ENCODE results near the gene FBXW7.

FBXW7 gene

DNA sequence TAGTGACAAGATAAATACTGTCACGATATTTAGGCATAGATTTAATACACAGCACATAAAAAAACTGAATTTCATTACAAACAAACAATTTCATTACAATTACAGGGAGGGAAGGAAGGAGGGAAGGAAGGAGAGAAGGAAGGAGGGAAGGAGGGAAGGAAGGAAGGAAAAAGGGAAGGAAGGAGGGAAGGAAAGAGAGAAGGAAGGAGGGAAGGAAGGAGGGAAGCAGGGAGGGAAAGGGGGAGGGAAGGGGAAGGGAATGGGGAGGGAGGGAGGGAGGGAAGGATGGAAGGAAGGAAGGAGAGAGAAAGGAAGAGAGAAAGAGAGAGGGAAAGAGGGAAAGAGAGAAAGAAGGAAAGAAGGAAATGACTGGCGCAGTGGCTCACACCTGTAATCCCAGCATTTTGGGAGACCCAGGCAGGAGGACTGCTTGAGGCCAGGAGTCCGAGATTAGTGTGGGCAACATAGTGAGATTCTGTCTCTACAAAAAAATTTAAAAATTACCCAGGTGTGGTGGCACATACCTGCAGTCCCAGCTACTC, 64.6 kb downstream of the FBXW7 start:
- DNase-seq (ENCODE audit: low spot score), result no peak

DNA sequence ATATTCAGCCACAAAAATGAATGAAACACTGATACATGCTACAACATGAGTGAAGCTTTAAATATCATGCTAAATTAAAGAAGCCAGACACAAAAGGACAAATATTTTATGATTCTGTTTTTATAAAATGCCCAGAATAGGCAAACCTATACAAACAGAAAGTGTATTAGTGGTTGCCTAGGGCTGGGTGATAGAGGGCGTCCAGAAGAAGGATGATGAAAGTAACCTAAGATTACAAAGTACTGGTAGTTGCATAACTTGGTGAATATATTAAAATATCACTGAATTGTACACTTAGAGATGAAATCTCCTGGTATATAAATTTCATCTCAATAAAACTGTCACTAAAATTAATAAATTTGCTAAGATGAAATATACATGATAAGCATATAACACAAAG, 67.5 kb downstream of the FBXW7 start:
- no peak for DNase-seq (ENCODE audit: low spot score)

DNA sequence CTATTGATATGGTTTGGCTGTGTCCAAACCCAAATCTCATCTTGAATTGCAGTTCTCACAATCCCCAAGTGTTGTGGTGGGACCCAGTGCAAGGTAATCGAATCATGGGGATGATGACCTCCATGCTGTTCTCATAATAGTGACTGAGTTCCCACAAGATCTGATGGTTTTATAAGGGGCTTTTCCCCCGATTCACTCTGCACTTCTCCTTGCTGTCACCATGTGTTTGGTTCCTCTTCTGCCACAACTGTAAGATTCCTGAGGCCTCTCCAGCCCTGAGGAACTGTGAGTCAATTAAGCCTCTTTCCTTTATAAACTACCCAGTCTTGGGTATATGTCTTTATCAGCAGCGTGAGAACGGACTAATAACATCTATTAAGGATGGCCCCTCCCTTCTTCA, 68.8 kb downstream of the FBXW7 start:
- no peak for DNase-seq (ENCODE audit: low spot score)

DNA sequence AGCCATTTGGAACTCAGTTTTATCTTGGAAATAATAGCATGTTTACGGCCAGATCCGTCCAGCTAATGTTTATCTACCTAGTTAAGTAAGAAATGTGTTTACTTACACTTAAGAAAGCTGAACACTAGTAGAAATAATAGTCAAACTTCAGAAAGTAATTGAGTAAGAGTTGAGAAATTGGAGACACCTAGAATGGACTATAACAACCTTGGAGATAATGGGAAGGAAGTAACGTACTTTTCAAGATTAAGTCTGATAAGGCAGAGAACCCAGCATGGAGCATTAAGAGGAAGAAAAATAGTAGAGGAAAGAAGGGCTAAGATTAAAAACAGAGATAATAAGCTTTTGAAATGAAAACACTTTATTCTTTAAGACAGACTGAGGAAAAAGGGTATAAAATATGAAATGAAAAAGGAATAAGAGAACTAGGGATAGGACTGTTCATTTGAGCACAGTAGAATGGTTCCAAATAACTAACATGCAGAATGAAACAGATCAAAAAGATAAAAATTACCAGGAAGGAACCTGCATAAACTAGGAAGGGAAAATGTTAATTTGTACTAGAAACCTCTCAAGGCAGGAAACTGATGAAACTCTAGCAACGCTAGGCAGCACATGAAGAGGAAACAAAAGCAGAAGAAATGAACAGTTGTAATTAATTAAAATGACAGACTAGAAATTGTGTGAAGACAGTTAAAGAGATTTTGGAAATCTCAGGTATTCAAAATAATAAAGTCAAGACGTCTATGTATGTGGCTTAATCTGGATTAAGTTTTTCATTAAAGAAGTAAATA, 71.7 kb downstream of the FBXW7 start:
- DNase-seq (ENCODE audit: low spot score), result no peak

DNA sequence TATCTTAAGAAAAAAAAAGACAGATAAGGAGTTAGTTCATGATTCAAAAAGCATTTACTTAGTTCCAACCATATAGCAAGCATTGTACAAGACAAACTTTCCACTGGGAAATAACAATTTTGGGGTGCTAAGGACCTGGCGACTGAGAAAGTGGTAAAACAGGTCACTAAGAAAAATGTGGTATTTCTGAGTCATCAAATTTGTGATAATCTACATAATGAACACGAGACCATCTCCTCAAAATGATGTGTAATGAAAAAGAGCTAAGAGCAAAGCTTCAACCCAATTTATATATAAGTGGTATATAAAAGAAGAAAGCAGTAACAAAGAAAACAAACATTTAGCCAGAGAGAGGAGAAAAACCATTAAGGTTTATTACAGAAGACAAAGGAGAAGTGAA, 72.3 kb downstream of the FBXW7 start:
- DNase-seq (ENCODE audit: low spot score), result no peak

DNA sequence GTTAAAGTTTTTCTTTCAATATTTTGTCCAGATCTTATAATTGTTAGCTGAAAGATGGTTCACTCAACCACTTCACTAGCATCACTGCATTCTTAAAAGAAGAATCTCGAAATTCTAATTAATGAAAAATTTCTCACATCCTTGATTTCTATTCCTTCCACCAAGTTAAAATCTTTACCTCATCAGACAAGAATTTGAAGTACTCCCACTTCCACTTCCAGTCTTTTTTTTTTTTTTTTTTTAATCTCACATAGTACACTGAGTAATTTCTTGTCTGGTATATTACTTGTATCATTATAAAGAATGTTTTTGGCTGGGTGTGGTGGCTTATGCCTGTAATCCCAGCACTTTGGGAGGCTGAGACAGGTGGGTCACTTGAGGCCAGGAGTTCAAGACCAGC, 73.2 kb downstream of the FBXW7 start:
- no peak for DNase-seq (ENCODE audit: low spot score)

DNA sequence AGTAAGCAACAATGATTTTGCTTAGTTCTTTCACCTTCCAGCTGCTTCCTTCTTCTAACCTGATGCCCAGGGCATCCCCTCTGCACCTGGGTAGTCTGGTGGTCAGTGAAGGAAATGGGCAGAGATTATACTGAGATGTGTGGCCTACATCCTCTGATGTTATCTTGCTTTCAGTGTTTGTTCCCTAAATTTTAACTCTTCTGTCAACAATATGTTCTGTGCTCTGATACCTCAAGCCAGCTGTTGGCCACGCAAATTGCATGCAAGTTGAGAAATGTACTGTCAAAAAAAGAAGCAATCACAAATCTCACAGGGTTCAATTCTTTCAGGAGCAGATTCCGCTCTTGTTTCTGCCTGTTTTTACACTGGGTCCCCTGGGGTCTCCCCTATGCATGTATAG, 73.8 kb downstream of the FBXW7 start:
- no peak for DNase-seq (ENCODE audit: low spot score)

DNA sequence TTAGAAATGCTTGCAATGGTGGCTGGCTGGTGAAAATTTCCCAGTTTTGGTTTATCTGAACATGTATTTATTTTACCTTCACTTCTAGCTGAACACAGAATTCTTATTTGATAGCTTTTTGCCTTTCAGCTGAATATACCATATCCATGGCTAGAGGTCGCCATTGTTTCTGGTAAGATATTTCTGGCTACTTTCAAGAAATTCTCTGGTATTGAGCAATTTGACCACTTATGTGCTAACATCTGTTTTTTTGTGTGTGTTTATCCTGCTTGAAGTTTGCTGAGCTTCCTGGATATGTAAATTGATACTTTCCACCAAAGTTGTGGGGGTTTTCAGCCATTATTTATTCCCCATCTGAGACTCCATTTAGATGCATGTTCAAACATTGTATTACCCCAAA, 75.4 kb downstream of the FBXW7 start:
- DNase-seq (ENCODE audit: low spot score), result no peak

DNA sequence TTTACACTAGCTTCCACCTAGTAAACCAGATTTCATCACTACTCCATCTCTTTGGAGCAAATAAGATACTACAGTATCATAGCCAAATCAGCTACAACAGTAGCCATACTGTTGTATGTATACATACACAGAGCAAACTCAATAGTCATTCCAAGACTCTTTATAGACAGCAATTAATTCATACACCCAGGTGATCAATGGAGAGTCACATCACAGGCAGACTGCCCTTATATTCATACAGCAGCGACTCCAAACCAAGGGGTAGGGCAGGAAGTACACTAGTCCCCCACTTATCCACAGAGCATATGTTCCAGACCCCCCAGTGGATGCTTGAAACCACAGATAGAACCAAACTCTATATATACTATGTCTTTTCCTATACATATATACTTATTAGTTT, 76.6 kb downstream of the FBXW7 start:
- DNase-seq (ENCODE audit: low spot score), result no peak

DNA sequence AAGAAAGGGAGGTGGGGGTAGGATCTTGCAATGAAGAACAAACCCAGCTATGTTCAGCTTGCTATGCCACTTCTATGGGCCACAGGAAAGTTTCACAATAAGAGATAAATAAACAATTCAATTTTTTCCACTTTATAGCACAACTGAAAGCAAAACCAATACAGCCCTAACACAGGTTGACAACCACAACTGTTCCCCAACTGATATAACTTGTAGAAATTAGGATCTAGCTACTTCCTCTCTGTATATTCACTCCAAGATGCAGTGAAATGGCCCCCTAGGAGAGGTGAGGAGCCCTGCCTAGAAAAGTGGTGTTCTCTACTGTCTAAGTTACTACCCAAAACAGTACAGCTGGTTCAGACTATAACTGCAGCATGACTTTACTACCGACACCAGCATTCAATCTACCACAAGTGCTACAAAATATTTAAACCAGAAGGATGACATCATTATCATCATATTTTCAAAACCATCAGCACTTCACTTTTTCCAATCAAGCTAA, 77.0 kb downstream of the FBXW7 start:
- DNase-seq (ENCODE audit: low spot score), result no peak

DNA sequence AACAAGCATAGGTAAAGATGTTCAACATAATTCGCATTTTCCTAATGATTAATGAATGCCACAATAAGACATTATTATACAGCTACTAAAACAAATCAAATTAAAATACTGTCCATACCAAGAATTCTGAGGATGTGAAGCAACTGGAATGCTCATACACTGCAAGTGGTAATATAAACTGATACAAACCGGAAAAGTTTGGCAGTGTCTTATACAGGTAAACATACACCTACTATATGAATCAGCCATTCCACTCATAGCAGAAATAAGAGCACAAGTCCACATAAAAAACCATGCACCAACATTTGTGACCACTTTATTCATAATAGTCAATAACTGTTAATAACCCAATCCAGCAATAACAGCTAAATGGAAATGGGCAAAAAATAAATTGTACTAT, 79.3 kb downstream of the FBXW7 start:
- DNase-seq (ENCODE audit: low spot score), result no peak

DNA sequence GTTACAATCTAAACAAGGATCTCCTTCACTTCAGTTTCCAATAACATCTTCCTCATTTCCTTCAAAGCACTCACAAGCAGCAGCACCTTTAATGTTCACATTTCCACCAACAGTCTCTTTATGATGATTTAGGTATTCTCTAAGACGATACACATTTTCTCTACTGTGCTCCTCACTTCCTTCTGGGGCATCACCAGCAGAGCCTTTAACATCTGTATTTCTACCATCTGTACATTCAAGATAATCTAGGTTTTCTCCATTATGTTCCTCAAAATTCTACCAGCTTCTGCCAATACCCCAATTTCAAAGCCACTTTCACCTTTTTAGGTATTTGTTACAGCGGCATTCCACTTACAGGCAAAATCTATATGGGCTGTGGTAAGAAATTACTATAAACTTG, 80.6 kb downstream of the FBXW7 start:
- no peak for DNase-seq (ENCODE audit: low spot score)

DNA sequence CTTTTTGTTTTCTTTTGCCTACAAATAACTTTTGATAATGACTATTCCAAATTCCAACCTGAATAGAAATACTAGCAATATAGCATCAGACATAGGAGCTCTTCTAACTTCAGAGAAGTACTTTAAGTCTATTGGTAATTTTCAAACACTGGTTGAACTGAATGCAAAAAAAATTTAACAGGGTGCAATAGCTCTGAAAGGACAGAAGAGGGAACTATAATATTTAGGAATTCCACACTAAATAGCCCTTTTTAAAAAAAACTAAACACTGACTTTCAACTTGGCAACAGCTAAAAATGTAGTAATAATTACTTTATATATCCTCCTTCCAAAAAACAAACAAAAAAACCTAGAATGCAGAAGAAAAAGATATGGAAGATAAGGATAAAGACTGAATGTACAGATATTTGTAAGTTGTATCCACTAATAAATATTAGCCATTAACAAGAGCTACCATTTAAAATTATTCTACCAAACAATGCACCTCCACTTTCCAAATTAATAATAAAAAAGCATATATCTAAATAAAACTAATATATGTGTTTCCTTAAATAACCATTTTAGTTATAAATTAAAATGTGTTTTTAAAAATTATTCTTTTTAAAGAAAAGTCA, 81.4 kb downstream of the FBXW7 start:
- DNase-seq (ENCODE audit: low spot score), result no peak

DNA sequence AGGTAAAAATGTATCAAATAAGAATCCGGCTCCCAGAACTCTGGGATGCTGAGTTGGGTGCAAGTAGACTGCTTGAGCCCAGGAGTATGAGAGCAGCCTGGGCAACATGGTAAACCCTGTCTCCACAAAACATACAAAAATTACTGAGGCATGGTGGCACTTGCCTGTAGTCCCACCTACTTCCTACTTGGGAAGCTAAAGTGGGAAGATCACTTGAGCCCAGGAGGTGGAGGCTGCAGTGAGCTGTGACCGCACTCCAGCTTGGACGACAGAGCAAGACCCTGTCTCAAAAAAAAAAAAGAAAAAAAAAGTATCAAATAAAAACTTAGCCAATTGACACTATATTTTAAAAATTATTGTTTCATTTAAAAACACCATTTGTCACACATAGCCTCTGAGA, 84.4 kb downstream of the FBXW7 start:
- no peak for DNase-seq (ENCODE audit: low spot score)

DNA sequence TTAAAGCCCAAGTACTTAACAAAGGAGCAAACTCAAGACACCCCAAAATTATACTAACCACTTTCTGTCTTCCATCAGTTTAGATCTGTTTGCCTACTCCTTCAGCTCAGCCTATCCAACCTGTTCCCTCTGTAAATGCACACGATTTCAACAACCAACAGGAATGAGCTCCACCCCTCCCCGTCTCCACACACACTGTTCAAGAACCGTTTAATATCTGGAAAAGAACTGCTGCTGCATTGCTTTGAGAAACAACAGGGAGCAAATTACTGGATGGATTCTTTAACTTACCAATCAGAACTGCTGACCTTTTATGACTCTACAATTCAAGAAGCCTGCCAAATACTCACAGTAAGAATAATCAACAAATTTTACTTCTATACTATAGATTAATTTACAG, 87.0 kb downstream of the FBXW7 start:
- no peak for DNase-seq (ENCODE audit: low spot score)

DNA sequence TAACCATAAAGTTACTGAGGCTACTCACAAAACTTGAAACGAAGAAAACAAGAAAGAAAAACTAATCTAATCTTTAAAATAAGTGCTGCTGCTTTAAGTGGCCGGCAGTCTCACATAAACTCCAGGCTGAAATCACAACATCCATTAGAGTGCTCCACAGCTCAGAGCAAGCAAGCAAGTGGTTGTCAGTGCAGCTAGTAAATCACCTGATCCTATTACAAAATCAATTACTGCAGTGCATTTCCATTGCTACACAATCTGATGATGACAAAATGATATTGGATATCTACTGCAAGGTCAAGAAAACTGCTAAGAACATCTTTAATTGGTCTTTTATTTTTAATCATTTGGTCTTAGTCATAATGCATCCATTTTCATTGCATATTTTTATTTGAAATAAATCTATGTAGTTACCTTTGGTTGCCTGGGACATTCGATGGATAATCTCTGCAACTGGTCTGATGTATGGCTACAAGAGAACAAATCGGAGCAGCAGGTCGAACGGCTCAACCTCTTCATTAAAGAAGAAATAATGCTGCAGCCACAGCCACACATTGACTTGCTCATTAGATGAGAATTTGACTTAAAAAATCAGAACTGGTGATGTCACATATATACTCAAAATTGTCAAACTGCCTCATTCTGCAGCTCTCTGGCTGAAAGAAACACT, 87.7 kb downstream of the FBXW7 start:
- DNase-seq (ENCODE audit: low spot score), result no peak

DNA sequence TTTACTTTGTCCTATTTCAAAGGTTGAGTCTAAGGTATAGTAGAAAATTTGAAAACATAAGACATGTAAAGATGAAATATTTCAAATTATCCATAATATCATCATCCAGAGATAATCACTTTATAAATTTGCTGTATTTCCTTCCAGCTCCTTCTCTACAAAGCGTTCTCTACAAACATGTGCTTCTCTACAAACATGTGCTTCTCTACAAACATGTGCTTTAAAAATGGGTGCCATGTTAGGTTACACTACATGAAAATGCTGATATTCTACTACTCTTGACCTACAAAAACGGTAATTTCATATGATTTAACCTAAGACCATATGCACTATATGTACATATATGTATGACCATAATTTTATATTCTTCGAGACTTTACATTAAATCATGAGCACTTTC, 92.0 kb downstream of the FBXW7 start:
- DNase-seq (ENCODE audit: low spot score), result no peak

DNA sequence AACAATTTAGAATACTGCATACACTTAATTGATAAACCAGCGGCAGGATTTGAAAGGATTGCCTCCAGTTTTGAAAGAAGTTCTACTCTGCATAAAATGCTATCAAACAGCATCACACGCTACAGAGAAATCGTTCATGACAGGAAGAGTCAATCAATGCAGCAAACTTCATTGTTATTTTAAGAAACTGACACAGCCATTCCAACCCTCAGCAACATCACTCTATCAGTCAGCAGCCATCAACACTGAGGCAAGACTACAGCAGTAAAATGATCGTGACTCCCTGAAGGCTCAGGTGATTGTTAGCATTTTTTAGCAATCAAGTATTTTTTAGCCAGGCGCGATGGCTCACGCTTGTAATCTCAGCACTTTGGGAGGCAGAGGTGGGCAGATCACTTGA, 98.3 kb downstream of the FBXW7 start:
- no peak for DNase-seq (ENCODE audit: low spot score)

DNA sequence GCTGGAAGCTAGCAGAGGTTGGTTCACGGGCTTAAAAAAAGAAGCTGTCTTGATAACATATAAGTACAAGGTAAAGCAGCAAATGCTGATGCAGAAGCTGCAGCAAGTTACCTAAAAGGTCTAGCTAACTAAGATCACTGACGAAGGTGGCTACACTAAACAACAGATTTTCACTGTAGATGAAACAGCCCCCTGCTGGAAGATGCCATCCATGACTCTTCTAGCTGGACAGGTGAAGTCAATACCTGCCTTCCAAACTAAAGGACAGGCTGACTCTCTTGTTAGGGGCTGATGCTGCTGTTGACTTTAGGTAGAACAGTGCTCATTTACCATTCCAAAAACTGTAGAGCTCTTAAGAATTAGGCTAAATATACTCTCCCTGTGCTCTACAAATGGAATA, 99.5 kb downstream of the FBXW7 start:
- DNase-seq (ENCODE audit: low spot score), result no peak

DNA sequence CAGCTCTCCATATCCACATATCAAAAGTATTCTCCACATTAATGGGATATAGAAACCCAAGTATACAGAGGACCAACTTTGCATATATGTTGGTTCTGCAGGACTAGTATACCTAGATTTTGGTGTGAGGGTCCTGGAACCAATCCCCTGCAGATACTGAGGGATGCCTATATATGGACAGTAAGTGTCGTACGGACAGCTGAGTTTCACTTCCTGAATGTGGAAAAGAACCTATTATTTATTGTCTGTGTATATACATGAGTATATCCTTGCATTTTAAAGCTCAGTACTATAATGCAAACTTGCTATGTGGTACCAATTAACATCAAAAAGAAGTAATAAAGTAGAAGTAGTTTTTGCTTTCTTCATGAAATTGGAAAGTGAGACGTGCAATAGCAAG, 101.9 kb downstream of the FBXW7 start:
- no peak for DNase-seq (ENCODE audit: low spot score)

DNA sequence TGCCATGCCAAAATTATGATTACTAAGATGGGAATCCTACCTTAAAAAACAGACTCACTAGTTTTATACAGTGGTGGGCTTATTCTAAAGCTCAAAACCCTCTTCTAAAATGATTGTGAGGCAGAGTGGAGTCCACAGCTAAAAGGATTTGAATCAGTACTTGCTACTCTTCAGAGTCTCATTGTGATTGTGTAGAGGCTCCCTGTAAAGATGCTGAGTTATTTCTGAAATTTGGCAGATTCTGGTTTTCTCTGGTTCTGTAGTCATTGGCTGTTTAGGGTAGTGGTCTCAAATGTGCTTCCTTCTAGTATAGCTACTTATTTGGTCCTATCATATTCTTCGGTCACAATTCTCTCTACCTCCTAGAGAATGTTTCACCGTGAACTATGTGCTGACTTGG, 104.1 kb downstream of the FBXW7 start:
- no peak for DNase-seq (ENCODE audit: low spot score)

DNA sequence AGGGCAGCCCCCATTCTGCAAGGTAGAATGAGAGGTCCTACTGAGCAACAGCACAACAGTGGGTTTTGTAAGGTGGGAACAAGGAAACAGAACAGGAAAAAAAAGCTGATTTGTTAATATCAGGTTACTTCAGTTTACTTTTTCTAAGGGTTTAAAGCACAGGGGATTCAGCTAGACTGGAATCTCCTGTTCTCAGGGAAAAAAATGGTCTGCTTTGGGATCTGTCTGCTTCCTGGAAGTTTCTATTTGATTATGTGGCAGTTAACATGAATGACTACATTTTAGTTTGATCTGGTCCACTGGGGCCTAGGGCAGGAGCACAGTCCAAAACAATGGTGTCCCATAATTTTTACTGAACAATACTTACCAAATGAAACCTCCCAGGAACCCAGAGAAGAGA, 104.6 kb downstream of the FBXW7 start:
- no peak for DNase-seq (ENCODE audit: low spot score)

DNA sequence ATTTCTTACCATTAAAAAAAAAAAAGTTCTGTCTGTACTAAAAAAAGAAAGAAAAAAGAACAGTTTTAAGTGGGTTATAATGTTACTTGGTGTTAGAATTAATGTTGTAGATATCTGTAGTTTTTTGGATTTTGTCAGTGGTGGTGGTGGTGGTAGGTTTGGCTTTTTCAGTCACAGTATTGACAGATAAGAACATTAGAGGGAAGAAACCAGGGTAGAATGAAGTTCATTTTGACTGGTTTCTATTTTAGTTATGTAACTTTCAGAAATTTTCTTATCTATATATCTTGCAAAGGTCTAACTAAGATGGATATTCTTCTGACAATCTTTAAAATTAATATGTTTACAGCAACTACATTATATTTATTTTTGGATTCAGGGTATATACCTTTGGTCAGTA, 105.4 kb downstream of the FBXW7 start:
- no peak for DNase-seq (ENCODE audit: low spot score)
